ENCODE measurements around the gene ZDHHC22.

ZDHHC22 gene

GRCh38 chr14:77110286-77110685 is 31.3 kb downstream of the ZDHHC22 start:
- TF ChIP-seq CTCF (IDR thresholded peaks at IDR 0.05; ENCODE audit: insufficient read depth, missing control alignments): no peak
- no peak for DNase-seq (ENCODE audit: insufficient read length, low spot score)
- no peak for FAIRE-seq

- DNase-seq (ENCODE audit: insufficient read length, low spot score) (no peak), FAIRE-seq (no peak)
- no peak for TF ChIP-seq CTCF (IDR thresholded peaks at IDR 0.05; ENCODE audit: insufficient read depth, missing control alignments)
Measured at GRCh38 chr14:77109656-77110055, 31.9 kb downstream of the ZDHHC22 start.

- DNase-seq (ENCODE audit: insufficient read length, low spot score) (no peak), FAIRE-seq (no peak)
- TF ChIP-seq CTCF (IDR thresholded peaks at IDR 0.05; ENCODE audit: insufficient read depth, missing control alignments): no peak
Measured at GRCh38 chr14:77108753-77109152, 32.8 kb downstream of the ZDHHC22 start.

- FAIRE-seq: no peak
Measured at GRCh38 chr14:77107228-77107627, 34.4 kb downstream of the ZDHHC22 start.

GRCh38 chr14:77106666-77107065 is 34.9 kb downstream of the ZDHHC22 start:
- TF ChIP-seq CTCF (IDR thresholded peaks at IDR 0.05; ENCODE audit: insufficient read depth, missing control alignments): no peak
- peak; percentile 6 for FAIRE-seq
- DNase-seq (ENCODE audit: insufficient read length, low spot score): no peak

More at GRCh38 chr14:77107228-77107627, 34.4 kb downstream of the ZDHHC22 start:
- no peak for TF ChIP-seq CTCF (IDR thresholded peaks at IDR 0.05; ENCODE audit: insufficient read depth, missing control alignments)
- no peak for DNase-seq (ENCODE audit: insufficient read length, low spot score)

- FAIRE-seq (no peak), DNase-seq (ENCODE audit: insufficient read length, low spot score) (no peak)
- no peak for TF ChIP-seq CTCF (IDR thresholded peaks at IDR 0.05; ENCODE audit: insufficient read depth, missing control alignments)
Measured at GRCh38 chr14:77105145-77105939, 36.2 kb downstream of the ZDHHC22 start.

GRCh38 chr14:77104393-77104792 is 37.2 kb downstream of the ZDHHC22 start:
- no peak for TF ChIP-seq CTCF (IDR thresholded peaks at IDR 0.05; ENCODE audit: insufficient read depth, missing control alignments)
- FAIRE-seq (no peak), DNase-seq (ENCODE audit: insufficient read length, low spot score) (no peak)

All from D721Med (cell line).